Tibial artery (tissue), 4 donors: ENCODE results near the gene TADA2A.

Source experiments
- DNase-seq, 2 donors: peaks; one replicate each; pipeline ENCODE4 v3.0.0-alpha.2; 2019
- H3K27ac ChIP-seq, 2 donors: fragments of 200-600 bp; sonication (generic) in 1 of 2; 1 replicate in 1 of 2; 2 replicates in 1 of 2; pipeline ENCODE4 v1.5.1; 2018 to 2019; ENCODE audit warnings: mild to moderate bottlenecking in 1 of 2
- H3K27me3 ChIP-seq, 2 donors: fragments of 200-600 bp; sonication (generic) in 1 of 2; one replicate each; pipeline versions ENCODE4 v1.5.1 to v1.6.0; 2016 to 2019
- H3K36me3 ChIP-seq, 3 donors: fragments of 200-600 bp; sonication (generic) in 2 of 3; one replicate each; pipeline ENCODE4 v1.5.1; 2016 to 2019; ENCODE audit warnings: mild to moderate bottlenecking in 2 of 3
- H3K4me1 ChIP-seq, 4 donors: fragments of 200-600 bp; sonication (generic) in 2 of 4; 1 replicate in 3 of 4; 2 replicates in 1 of 4; pipeline ENCODE4 v1.5.1; 2016 to 2019
- H3K4me3 ChIP-seq, 2 donors: fragments of 200-600 bp; sonication (generic) in 1 of 2; 1 replicate in 1 of 2; 2 replicates in 1 of 2; pipeline ENCODE4 v1.5.1; 2018 to 2019; ENCODE audit warnings: mild to moderate bottlenecking in 2 of 2
- H3K9me3 ChIP-seq, 3 donors: fragments of 200-600 bp; sonication (generic) in 1 of 3; one replicate each; pipeline ENCODE4 v1.5.1; 2016 to 2019
- CTCF ChIP-seq, 2 experiments: fragments of 200-600 bp in 1 of 2; fragments of 450-650 bp in 1 of 2; IDR thresholded peaks; one replicate each; pipeline ENCODE4 v1.5.1; 2017 to 2019; ENCODE audit warnings: antibody characterized with exemption in 2 of 2, mild to moderate bottlenecking in 1 of 2, moderate library complexity in 1 of 2
- intact Hi-C: fragments of 100-400 bp; cut with DNase I; formaldehyde crosslinking; loops from one replicate; pipeline ENCODE4 v1.15.0; 2023; ENCODE audit warnings: low total_unique reads

The TADA2A gene, protein sequence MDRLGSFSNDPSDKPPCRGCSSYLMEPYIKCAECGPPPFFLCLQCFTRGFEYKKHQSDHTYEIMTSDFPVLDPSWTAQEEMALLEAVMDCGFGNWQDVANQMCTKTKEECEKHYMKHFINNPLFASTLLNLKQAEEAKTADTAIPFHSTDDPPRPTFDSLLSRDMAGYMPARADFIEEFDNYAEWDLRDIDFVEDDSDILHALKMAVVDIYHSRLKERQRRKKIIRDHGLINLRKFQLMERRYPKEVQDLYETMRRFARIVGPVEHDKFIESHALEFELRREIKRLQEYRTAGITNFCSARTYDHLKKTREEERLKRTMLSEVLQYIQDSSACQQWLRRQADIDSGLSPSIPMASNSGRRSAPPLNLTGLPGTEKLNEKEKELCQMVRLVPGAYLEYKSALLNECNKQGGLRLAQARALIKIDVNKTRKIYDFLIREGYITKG

DNA sequence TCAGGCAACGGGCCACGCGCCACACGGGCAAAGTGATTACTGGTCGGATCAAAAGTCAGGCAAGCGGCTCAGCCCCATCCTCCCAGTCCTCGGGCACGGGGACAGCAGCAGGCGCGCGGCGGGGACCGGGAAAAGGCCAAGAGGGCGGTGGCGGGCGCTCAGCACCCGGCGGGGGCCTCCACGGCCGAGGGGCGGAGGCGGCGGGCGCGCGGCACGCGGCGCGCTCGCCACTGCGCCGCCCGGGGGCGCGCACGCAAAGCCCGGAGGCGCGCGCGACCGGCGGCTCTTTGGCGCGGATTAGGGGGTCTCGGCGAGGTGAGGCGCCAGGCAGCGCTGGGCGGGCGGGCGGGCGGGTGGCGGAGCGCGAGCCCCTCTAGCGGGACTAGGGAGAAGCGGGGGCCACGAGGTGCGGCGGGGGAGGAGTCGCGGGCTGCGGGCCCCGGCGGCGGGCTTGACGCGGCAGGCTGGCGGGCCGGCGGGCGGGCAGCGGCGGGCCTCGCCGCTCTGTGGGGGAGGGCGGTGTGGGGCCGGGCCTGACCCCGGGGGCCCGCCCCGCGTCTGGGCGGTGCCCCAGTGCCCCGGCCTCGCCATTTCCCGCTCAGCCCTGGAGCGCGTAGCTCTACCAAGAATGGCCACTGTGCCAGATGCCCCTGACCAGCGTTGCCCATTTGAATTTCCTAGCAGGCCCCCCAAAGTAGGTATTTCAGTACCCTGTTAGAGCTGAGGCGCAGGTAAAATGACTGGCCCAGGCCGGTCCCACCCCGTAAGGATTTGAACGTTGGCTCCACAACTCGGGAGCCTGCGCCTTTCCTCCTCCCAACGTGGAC is at the start of gene TADA2A, which contains the start of gene ACACA:
Gene TADA2A, plus strand, starts transcription at position 252 of the 827 bp plus-strand sequence. CDS start 4,480 bp downstream, outside the sequence.
Gene ACACA, minus strand, starts transcription at position 202 of the 827 bp plus-strand sequence. CDS start 537 bp downstream, outside the sequence.
- peaks cover 0 to 23% (median 12%) of the 10 kb centered on the region in 4 donors for H3K4me1 ChIP-seq
- H3K9me3 ChIP-seq = no peaks in the 10 kb centered on the region
- H3K27ac ChIP-seq = peak within 1 kb of the TSS; percentile 84 to 94
- TF ChIP-seq CTCF (IDR thresholded peaks at IDR 0.05) = peak in 1 of 2 experiments; percentile 27
- H3K36me3 ChIP-seq = peaks cover 9 to 10% (median 9%) of the 10 kb centered on the region in 3 donors
- intact Hi-C loops = loop anchor here (5.0 kb wide), 1 partner anchor 50 kb away; no protein-coding TSS in a partner anchor
- peak within 1 kb of the TSS; percentile 76 to 82 for H3K4me3 ChIP-seq
- H3K27me3 ChIP-seq = no peaks in the 10 kb centered on the region
- peak; percentile 71 to 87 for DNase-seq

GRCh38 chr17:37358098-37358829 is 48.4 kb upstream of the TADA2A start:
- intact Hi-C loops = loop anchor here (5.0 kb wide), 1 partner anchor 49 kb away; the partner anchor contains the start of genes ACACA and TADA2A
- Histone ChIP-seq H3K9me3 (no peaks in the 10 kb centered on the region), H3K36me3 (peaks cover 0 to 3% (median 0%) of the 10 kb centered on the region in 3 donors), H3K27ac (peak overlapping the region; percentile 84 to 88), H3K27me3 (no peaks in the 10 kb centered on the region), H3K4me1 (peaks cover 0 to 22% (median 13%) of the 10 kb centered on the region in 4 donors), H3K4me3 (peak overlapping the region; percentile 85 to 91)
- TF ChIP-seq CTCF (IDR thresholded peaks at IDR 0.05) = no peak
- peak; percentile 42 to 70 for DNase-seq

DNA sequence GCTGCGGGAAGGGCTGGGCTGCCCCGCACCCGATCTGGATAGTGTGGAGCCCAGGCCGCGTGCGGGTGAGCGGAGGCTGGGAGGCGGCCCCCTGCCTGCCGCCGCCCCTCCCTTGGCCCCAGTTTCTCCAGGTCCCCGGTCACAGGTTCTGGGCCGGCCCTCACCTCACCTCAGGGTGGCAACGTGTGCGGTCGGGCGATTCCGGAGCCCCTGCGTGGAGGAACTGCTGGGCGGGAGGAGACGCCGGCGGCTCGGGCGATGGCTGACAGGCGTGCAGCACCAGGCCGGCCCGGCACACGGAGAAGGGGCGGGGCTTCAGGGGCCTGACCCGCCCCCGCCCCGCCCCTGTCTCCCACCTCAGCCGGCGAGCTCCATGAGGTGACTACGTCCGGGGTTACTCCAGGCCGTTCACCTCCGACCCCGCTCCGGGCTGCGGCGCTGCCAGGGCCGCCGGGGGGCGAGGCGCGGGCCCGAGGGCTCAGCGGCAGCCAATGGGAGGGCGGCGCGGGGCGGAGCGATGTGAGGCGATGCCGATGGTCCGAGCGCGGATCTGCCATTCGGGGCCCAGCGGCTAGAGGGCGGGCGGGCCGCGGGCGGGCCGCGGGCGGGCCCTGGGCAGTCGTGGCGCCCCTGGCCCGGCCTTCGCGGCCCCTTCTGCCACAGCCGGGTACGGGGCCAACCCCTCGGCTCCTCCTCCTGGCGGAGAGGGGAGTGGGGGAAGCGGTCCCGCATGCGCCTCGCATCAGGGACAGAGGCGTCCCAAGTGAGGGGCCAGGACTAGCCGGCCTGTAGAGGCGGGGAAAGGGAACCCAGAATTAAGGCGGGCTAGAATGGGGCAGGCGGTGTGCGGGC is 47.6 kb upstream of the TADA2A start:
- H3K9me3 ChIP-seq = no peaks in the 10 kb centered on the region
- intact Hi-C loops = loop anchor here (5.0 kb wide), 1 partner anchor 48 kb away; the partner anchor contains the start of genes ACACA and TADA2A
- H3K36me3 ChIP-seq = no peaks in the 10 kb centered on the region
- peak; percentile 93 to 98 for DNase-seq
- peak; percentile 31 to 59 for TF ChIP-seq CTCF (IDR thresholded peaks at IDR 0.05)
- H3K4me3 ChIP-seq = peak overlapping the region; percentile 85 to 91
- H3K27me3 ChIP-seq = no peaks in the 10 kb centered on the region
- peak overlapping the region; percentile 84 to 88 for H3K27ac ChIP-seq
- H3K4me1 ChIP-seq = peaks cover 0 to 22% (median 13%) of the 10 kb centered on the region in 4 donors

DNA sequence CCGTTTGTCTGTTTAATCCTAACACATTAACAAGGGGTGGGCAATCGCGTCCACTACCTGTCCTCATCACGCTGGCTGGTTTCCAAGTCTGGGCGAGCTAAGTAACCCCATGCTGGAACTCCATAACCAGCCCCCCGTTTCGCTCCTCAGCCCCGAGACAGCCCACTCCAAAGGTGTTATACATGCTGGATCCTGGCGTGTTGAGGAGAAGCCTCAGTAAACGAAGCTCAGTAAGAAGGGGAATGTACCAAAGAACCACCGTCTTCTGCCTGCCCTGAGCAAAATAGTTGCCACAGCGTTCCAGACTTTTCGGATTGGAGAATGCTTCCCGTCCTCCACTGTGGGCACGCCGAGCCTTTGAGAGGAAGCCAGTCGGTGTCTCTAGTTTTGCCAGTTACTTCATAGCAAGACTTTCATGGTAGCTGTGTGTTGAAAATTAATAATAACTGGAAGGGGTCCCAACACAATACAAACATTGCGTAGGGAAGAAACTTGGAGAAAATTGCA is 47.0 kb upstream of the TADA2A start:
- no peak for DNase-seq
- intact Hi-C loops = loop anchor here (5.0 kb wide), 1 partner anchor 48 kb away; the partner anchor contains the start of genes ACACA and TADA2A

More for the DNA sequence above, 47.0 kb upstream of the TADA2A start:
- H3K4me1 ChIP-seq = peaks cover 0 to 22% (median 13%) of the 10 kb centered on the region in 4 donors
- no peaks in the 10 kb centered on the region for H3K9me3 ChIP-seq
- H3K4me3 ChIP-seq = peak overlapping the region; percentile 85 to 91
- H3K36me3 ChIP-seq = no peaks in the 10 kb centered on the region
- H3K27ac ChIP-seq = peak overlapping the region; percentile 84 to 88
- TF ChIP-seq CTCF (IDR thresholded peaks at IDR 0.05) = no peak
- no peaks in the 10 kb centered on the region for H3K27me3 ChIP-seq
